ENCODE results near the gene GAS7.
"Not testable (repeated sequence)": the region's sequence is repeated elsewhere in the genome, so short reads cannot be mapped to it uniquely, and the experiment has no call there.

Gene GAS7

GRCh38 chr17:10042589-10043244, 155.7 kb downstream of the GAS7 start:
- DNase-seq, result no peak

DNA sequence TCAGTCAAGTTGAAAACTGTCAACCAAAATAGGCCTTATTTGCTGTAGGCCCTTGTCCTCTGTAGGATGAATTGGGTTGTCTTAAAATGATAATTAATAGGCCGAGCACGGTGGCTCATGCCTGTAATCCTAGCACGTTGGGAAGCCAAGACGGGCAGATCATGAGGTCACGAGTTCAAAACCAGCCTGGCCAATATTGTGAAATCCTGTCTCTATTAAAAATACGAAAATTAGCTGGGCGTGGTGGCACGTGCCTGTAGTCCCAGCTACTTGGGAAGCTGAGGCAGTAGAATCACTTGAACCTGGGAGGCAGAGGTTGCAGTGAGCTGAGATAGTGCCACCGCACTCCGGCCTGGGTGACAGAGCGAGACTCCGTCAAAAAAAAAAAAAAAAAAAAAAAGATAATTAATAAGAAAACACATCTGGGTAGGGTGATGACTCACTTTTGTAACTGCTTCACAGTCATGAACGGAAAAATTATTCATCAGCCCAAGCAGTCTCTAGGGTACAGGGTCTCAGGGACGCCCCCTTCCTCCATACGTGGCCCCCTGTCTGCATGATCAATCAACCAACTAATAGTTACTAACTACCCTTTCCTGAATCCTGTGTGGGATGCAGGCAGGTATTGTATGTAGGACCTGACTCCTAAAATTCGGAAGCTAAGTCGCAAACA, 156.4 kb downstream of the GAS7 start:
- DNase-seq, result no peak

DNA sequence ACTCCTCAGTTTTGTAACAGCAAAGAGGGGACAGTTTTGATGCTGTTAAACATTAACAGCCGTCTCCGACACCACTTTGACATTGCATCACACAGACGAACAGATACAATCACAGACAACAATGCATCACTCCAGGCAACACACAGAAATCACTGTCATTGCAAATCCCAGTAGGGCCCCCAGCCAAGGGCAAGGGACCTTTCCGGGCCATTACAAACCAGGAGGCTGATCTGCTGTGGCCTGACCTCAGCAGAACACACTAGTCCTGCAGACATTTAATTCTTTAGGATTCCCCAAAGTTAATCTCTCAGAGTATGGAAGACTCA, 157.2 kb downstream of the GAS7 start:
- DNase-seq, result no peak

- DNase-seq, result peak; percentile 93 to 97
Measured at GRCh38 chr17:10036511-10037061, 161.8 kb downstream of the GAS7 start.

DNA sequence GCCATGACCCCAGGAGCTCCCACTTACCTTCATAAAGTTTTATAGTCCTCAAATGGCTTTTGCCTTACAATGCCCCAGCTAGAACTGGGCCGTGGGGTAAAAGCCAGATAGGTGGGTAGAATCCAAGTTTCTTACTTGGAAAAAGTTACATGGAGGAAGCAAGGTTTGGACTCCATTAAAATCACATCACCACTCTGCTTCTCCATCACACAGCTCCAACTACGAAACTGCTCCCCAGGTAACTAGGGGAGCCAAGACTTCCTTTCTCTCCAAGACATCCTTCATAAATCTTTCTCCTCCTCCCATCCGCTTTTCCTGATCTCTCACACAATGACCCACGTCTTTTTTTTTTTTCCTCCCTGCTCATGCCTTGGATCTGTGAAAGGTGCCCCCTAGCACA, 162.5 kb downstream of the GAS7 start:
- no peak for DNase-seq

- no peak for DNase-seq
Measured at GRCh38 chr17:10034719-10035475, 163.5 kb downstream of the GAS7 start.

GRCh38 chr17:10033959-10034358, 164.4 kb downstream of the GAS7 start:
- DNase-seq, result peak; percentile 84 to 92

DNA sequence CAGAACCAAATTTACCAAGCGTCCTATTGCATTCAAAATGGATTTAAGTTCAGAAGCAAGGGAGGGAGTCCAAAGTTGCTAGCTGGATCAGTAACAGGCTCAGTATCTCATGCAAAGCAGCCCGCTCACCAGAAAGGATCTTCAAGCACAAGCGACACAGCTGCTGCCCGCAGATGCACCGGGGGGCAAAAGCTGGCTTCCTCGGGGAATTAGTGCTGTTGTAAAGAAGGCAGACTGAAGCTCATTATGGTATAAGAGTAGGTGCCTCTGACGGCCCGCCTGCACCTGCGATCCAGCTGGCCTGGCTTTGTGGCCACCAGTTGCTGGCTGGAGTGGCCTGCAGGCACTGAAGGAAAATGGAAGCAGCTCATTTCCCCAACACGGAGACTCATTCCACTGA, 165.0 kb downstream of the GAS7 start:
- DNase-seq, result no peak

DNA sequence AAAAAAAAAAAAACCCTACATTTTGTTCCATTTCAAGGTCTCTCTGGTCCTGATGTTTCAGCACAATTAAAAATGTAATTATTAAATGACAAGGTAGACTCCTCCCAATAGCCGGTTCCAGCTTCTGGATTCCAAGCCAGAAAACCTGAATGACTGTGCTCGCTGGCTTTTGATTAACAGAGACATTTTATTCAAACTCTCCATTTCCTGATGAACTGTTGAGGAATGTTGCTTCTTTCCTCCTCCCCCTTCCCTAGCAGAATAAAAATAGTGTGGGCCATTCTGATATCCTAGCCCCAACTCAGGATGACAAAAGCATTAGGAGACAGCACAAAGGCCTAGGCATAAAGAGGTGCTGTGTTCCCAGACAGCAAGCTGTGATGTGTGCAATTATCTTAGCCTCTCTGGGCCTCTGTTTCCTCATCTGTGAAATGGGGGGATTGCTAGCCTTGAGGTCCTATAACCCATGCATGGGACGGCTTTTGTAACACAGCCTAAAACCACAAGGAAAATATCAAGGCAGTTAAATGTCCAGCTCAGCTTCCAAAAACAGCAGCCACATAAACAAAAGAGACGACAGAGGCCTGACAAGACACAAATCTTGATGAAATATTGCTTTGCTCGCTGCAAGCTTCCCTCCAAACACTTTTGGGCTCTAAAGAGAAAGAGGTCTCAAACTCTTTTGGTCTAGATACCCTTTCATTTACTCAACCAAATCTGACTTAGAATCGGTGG, 166.1 kb downstream of the GAS7 start:
- no peak for DNase-seq

DNA sequence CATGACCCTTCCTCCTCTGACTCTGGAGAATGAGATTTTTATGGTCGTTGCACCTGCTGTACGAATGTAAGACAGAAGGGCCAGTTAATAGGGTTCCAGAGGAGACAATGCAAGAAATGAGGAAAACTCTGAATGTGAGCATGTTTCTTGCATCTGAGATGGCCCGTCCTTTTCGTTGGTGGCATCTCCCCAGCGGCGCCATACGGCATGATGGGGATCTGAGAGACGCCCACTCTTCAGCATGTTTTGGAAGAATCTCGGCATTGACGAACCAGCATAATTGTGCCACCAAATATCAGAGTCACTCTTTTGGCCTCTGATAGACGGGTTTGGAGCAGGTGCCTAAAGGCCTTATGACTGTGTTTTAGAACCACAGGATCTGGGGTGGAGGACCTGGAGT, 166.8 kb downstream of the GAS7 start:
- DNase-seq, result no peak

DNA sequence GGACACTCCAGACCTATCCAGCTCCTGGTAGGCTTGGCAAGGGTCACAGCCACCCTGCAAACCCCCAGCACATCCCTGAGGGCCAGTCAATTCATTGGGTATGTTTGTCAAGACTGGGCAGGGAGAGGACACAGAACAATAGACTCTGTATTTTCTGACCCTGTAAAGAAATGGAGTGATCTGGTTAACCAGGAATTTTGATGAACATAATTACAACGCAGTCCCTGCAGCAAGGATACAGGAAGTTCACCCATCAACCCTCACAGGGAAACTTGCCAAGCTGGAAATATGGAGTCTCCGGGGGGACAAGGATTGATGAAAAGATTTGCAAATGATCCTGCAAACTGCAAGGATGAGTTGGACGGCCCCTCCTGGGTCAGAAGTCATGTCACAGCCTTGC, 167.3 kb downstream of the GAS7 start:
- DNase-seq, result no peak

DNA sequence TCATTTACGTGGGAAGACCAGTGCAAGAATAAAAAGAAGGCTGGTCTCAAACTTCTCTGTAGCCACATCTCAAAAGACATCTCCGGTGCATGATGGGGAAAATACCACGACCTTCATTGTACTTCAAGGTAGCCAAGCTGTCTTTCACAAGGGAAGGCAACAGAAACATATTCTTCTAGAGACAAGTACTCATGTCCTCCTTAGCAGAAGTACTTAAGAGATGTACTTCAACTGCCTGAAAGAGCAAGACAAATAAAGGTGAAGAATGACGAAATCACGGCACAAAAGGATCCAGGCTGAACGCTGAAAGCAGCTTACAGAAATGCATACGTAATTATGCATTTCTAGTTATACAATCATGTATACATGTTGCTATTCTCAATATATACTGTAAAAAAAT, 169.3 kb downstream of the GAS7 start:
- DNase-seq, result no peak

DNA sequence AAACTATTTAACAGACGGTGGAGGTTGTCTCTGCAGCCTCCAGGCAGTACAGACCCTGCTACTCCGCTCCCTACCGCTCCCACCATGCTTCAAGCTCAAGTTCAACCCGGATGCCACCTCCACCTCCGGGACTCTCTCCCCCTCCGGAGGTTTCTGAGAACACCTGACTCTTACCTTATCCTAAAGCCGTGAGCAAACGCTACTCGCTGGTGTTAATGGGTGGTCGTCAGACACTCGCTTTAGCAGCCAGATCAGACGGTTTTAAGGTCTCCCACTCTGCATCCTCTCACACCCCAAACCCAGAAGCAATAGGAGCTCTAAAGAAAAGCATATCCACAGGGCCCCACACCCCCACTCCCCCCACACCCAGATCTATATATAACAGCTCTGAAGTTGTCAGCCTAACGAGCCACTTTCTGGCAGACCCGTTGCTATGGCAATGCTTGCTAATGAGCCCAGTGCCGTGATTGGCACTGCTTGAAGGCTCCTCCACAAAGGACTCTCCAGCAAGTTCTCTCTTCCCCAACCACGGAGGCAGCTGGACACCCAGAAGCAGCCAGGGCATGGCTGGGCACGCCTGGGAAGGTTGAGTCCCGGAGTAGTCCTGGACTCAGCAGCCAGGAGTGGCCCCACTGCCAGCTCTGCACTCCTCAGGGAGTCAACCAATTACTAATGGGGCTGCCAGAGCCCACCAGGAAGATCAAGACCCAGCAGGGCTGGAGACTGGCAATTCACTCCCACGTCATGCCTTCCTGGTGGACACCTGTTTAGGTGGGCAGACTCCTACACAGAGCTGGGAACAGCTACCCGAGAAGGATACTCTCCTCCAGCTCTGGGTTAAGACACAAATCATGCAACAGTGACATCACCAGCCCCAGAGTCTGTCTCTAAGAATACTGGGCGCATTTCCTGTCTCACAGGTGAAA, 172.2 kb downstream of the GAS7 start:
- DNase-seq, result no peak

DNA sequence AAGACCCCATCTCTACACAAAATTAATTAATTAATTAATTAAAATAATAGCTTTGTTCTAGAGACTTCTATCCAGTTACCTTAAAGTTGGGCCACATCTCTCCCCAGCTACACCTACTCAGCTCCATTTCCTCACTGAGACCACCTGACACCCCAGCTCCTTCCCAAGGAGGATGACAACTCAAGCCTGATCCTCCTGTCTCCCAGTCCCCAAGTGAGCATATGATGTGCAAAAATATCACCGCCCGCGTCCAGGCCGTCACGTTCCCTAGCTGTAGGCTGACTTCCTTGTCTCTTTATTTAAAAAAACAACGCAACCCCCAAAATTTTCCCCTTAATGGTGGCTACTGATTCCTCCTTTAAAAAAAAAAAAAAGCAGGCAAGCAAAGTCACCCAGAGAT, 173.2 kb downstream of the GAS7 start:
- peak; percentile 18 to 75 for DNase-seq

- peak; percentile 21 to 48 for DNase-seq
Measured at GRCh38 chr17:10022416-10022815, 176.0 kb downstream of the GAS7 start.

GRCh38 chr17:10021272-10021984, 177.0 kb downstream of the GAS7 start:
- DNase-seq, result peak; percentile 61 to 64

DNA sequence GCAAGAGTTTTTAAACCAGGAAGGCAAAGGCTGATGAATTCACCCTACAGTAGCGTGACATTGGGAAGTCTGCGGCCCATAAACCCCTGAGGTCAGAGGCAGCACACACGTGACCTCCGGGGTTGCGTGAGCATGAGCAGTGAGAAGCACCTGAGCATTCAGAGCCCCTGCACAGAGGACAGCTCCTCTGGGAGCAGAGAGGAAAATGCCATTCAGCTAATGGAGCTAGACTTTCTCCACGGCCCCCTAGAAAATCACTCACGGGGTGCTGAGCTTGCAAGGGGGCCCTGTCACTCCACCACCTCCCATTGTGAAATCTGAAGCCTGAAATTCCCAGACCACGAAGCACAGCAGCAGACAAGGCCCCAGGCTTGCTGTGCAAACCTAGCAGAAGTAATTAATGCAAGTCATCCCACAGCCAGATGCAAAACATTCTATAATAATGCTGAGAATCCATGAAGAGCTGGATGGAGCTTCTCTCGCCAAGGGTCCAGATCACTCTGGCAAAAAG, 178.4 kb downstream of the GAS7 start:
- peak; percentile 38 to 69 for DNase-seq

- DNase-seq, result peak; percentile 75 to 87
Measured at GRCh38 chr17:10018461-10018891, 179.9 kb downstream of the GAS7 start.

DNA sequence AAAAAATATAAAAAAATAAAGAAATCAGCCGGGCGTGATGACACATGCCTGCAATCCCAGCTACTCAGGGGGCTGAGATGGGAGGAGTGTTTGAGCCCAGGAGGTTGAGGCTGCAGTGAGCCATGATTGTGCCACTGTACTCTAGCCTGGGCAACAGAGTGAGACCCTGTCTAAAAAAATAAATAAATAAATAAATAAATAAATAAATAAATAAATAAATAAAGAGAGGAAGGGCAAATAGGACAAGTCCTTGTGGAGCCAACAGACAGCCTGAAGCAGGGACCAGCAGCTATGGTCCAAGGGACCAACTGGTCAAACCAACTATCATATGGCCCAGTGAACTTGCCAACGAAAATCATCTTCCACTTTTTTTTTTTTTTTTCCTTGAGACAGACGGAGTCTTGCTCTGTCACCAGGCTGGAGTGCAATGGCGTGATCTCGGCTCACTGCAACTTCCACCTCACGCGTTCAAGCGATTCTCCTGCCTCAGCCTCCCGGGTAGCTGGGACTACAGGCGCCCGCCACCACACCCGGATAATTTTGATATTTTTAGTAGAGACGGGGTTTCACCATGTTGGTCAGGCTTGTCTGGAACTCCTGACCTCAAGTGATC, 181.3 kb downstream of the GAS7 start:
- DNase-seq, result not testable (repeated sequence)

- peak; percentile 85 to 93 for DNase-seq
Measured at GRCh38 chr17:10013365-10014112, 184.9 kb downstream of the GAS7 start.

Data from inflammatory macrophage treated with lipopolysaccharide for 1 hour (primary cell).